Adrenal gland (tissue), 12 donors: ENCODE data around the gene TBX1. TPM values are rescaled to one million over a fixed set of nuclear protein-coding genes. Genes with fewer than 3 reads are reported as not detected.

Experiments used
- DNase-seq, 7 donors: peaks; one replicate each; pipeline ENCODE4 v3.0.0-alpha.2; 2019 to 2020
- H3K27ac ChIP-seq, 5 donors: fragments of 200-600 bp; sonication (generic) in 4 of 5; 1 replicate in 3 of 5; 2 replicates in 2 of 5; pipeline versions ENCODE4 v1.5.1 to v1.8.0; 2016 to 2020; ENCODE audit warnings: mild to moderate bottlenecking in 1 of 5
- H3K27me3 ChIP-seq: fragments of 200-600 bp; 2 replicates; pipeline ENCODE4 v1.8.0; 2021
- H3K36me3 ChIP-seq, 2 donors: fragments of 200-600 bp; replicated peaks in 1 of 2; 1 replicate in 1 of 2; 2 replicates in 1 of 2; pipeline versions ENCODE4 v1.5.1 to v1.8.0; 2018 to 2022
- H3K4me1 ChIP-seq, 2 donors: fragments of 200-600 bp; replicated peaks in 1 of 2; 1 replicate in 1 of 2; 2 replicates in 1 of 2; pipeline versions ENCODE4 v1.5.1 to v1.8.0; 2018 to 2021
- H3K4me3 ChIP-seq, 4 donors: fragments of 200-600 bp; sonication (generic) in 3 of 4; one replicate each; pipeline ENCODE4 v1.5.1; 2016 to 2018
- H3K9me3 ChIP-seq, 3 donors: fragments of 200-600 bp; sonication (generic) in 1 of 3; replicated peaks in 1 of 3; 1 replicate in 2 of 3; 2 replicates in 1 of 3; pipeline versions ENCODE4 v1.5.1 to v1.8.0; 2016 to 2021
- POLR2A ChIP-seq, 2 donors: fragments of 450-650 bp; IDR thresholded peaks; one replicate each; pipeline ENCODE4 v1.6.1; 2017; ENCODE audit warnings: antibody characterized with exemption in 2 of 2, mild to moderate bottlenecking in 2 of 2, moderate library complexity in 1 of 2
- WGBS, 4 donors: extraction: QIAGEN DNeasy Blood & Tissue Kit in 2 of 4; methylation state at CpG; one replicate each; pipeline versions ENCODE4 v1.1.5 to v1.1.7; 2013 to 2017; 5-methylcytosine and 5-hydroxymethylcytosine counted together
- intact Hi-C, 2 donors: fragments of 100-400 bp; cut with DNase I; formaldehyde crosslinking; loops; one replicate each; pipeline versions ENCODE4 v1.14.1 to v1.15.0; 2022 to 2023
- polyA plus RNA-seq, 3 donors: library from polyadenylated mRNA; stranded (reverse); fragments of 200-250 nt in 2 of 3; fragments of 350-450 nt in 1 of 3; fragmentation: Illumina TruSeq in 1 of 3; extraction: RNeasy Lipid Tissue Mini Kit (QIAGEN cat#74804) in 1 of 3; gene quantifications; one replicate each; pipeline ENCODE4 v1.2.3, GENCODE V29; 2013 to 2014
- total RNA-seq, 9 donors: library from RNA; depleted of rRNA in 4 of 9; stranded (reverse); fragments of >200 nt in 4 of 9; fragments of 120-200 nt in 1 of 9; fragmentation: NEBNext Ultra II Directional in 1 of 9; extraction: Animal tissue kit (Norgen Biotek cat#: 25700) in 1 of 9; gene quantifications; one replicate each; pipeline versions ENCODE4 v1.1.0 to v1.2.4, GENCODE V29; 2013 to 2023
- TF ChIP-seq, protein P1 (sequence below), 6 experiments: fragments of 450-650 bp in 4 of 6; fragments of 200-600 bp in 2 of 6; sonication (generic) in 1 of 6; IDR thresholded peaks; 1 replicate in 5 of 6; 2 replicates in 1 of 6; pipeline versions ENCODE4 v1.5.1 to v1.8.0; 2016 to 2021; ENCODE audit warnings: antibody characterized with exemption in 6 of 6, mild to moderate bottlenecking in 2 of 6, moderate library complexity in 1 of 6
- donor health status: healthy with polysubstance abuse.
- donor health status: Bipolar disorder and iron deficiency.
- donor health status: DM: yes; HTN: yes; CAD: no.
- donor health status: DM: no; HTN: no; CAD: no.
- donor health status: DM: no; HTN: no; CAD: no.
- donor health status: DM: yes; HTN: yes; CAD: no.

Gene TBX1
- total and polyA plus RNA-seq, 12 donors = 0.11 to 10.1 (median 1.1) TPM; not detected in 3

DNA sequence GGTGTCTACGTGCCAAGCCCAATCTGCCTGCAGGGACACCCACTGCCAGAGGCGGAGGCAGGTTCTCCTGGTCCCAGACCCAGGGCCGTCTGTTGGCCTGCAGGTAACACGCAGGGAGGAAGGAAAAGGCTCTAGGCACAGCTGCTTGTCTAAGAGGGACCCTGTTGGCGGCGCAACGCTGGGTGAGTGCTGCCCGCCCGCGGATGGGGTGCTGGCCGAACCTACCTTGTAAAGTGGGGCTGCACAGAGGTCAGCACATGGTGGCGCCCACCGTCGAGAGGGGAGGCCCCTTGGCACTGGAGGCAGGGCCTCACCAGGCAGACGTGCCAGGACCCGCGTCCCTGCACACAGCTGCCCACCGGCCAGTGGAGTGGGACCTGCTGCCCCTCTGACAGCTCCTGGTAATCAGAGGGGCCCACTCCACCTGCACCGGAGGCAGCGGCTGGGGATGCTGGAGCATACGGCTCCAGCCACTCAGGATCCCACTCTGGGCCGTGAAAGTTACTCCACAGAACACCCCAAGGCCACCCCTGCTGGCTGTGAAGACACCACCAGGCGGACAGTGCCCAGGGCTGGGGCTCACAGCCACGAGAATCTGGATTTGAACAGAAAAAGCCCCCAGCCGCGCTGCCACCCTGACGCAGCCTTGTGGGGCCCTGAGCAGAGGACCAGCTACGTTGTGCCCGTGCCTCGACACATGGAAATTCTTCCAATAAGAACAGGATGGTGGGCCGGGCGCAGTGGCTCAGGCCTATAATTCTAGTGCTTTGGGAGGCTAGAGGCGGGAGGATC is 24.0 kb downstream of the TBX1 start:
- TF ChIP-seq, protein P1, sequence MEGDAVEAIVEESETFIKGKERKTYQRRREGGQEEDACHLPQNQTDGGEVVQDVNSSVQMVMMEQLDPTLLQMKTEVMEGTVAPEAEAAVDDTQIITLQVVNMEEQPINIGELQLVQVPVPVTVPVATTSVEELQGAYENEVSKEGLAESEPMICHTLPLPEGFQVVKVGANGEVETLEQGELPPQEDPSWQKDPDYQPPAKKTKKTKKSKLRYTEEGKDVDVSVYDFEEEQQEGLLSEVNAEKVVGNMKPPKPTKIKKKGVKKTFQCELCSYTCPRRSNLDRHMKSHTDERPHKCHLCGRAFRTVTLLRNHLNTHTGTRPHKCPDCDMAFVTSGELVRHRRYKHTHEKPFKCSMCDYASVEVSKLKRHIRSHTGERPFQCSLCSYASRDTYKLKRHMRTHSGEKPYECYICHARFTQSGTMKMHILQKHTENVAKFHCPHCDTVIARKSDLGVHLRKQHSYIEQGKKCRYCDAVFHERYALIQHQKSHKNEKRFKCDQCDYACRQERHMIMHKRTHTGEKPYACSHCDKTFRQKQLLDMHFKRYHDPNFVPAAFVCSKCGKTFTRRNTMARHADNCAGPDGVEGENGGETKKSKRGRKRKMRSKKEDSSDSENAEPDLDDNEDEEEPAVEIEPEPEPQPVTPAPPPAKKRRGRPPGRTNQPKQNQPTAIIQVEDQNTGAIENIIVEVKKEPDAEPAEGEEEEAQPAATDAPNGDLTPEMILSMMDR (IDR thresholded peaks at IDR 0.05) = no peak
- TF ChIP-seq POLR2A (IDR thresholded peaks at IDR 0.05) = no peak
- no peaks in the 10 kb centered on the region for H3K9me3 ChIP-seq
- intact Hi-C loops = no loop called here
- DNase-seq = no peak
- no peaks in the 10 kb centered on the region for H3K36me3 ChIP-seq
- 93 to 98% (median 94%) methylated on average over 5 to 33 of the region's 33 CpGs for WGBS, 4 donors
- no peak overlapping the region for H3K27ac ChIP-seq
- H3K4me1 ChIP-seq = no peaks in the 10 kb centered on the region
- peaks cover 3% of the 10 kb centered on the region for H3K27me3 ChIP-seq
- no peak overlapping the region for H3K4me3 ChIP-seq

DNA sequence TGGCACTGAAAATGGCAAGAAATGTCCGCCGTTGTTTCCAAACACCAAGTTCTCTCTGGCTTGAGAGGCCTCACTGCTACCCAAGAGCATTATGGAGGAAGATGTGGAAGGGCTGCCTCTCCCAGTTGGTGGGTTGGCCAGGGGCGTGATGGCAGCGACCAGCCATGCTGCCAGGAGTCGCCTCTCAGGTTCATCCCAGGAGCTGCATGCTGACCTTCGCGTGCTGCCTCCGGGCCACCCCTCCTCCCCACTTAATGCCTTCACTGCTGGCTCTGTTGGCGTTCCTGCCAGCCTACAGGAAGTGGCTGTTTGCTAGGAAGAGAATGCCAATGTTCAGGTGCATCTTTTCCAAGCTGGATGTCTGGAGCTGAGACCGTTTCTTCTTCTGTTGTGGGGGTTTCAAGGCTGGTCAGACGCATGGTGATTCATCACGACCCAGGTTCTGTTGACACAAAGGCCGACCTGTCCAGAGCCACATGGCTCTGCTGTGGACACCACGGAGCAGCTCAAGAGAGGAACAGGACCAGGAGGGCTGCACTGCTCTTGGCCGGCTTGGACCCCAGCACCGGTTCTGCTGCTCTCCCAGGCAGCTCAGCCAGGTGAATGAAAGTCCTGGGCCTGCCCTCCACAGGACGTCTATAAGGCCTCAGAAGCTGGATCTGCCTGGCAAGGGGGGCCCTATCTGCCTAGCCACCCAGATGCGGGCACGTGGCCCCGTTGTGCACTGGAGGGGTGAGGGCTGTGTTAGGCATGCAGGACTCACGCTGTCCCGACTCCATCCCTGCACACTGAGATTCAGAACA is 25.1 kb downstream of the TBX1 start:
- no peaks in the 10 kb centered on the region for H3K36me3 ChIP-seq
- intact Hi-C loops = no loop called here
- no peaks in the 10 kb centered on the region for H3K4me1 ChIP-seq
- H3K9me3 ChIP-seq = no peaks in the 10 kb centered on the region
- TF ChIP-seq, protein P1 (IDR thresholded peaks at IDR 0.05) = no peak
- no peak for DNase-seq
- no peak overlapping the region for H3K27ac ChIP-seq
- 79 to 88% (median 81%) methylated on average over 11 to 22 of the region's 22 CpGs for WGBS, 4 donors
- no peak overlapping the region for H3K4me3 ChIP-seq
- peaks cover 3% of the 10 kb centered on the region for H3K27me3 ChIP-seq

DNA sequence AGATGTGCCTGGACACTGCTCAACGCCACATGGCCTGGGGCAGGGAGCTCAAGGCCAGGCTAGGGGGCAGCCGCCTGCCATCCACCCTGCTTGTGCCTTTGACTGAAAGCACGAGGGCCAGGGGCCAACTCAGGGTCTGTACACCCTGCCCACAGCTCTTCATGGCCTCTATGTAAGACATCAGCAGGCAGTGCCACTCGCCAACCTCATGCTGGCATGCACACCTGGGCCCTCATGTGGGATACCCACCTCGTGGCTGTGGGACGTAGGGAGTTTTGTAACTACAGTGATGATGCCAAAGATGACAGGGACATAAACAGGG is 25.6 kb downstream of the TBX1 start:
- TF ChIP-seq POLR2A (IDR thresholded peaks at IDR 0.05) = no peak
- TF ChIP-seq, protein P1 (IDR thresholded peaks at IDR 0.05) = no peak
- no peaks in the 10 kb centered on the region for H3K4me1 ChIP-seq
- H3K36me3 ChIP-seq = no peaks in the 10 kb centered on the region
- intact Hi-C loops = no loop called here
- 50 to 93% (median 83%) methylated on average over 2 to 6 of the region's 6 CpGs for WGBS, 4 donors
- no peak overlapping the region for H3K27ac ChIP-seq
- DNase-seq = no peak
- H3K4me3 ChIP-seq = no peak overlapping the region
- H3K27me3 ChIP-seq = peaks cover 3% of the 10 kb centered on the region
- no peaks in the 10 kb centered on the region for H3K9me3 ChIP-seq

DNA sequence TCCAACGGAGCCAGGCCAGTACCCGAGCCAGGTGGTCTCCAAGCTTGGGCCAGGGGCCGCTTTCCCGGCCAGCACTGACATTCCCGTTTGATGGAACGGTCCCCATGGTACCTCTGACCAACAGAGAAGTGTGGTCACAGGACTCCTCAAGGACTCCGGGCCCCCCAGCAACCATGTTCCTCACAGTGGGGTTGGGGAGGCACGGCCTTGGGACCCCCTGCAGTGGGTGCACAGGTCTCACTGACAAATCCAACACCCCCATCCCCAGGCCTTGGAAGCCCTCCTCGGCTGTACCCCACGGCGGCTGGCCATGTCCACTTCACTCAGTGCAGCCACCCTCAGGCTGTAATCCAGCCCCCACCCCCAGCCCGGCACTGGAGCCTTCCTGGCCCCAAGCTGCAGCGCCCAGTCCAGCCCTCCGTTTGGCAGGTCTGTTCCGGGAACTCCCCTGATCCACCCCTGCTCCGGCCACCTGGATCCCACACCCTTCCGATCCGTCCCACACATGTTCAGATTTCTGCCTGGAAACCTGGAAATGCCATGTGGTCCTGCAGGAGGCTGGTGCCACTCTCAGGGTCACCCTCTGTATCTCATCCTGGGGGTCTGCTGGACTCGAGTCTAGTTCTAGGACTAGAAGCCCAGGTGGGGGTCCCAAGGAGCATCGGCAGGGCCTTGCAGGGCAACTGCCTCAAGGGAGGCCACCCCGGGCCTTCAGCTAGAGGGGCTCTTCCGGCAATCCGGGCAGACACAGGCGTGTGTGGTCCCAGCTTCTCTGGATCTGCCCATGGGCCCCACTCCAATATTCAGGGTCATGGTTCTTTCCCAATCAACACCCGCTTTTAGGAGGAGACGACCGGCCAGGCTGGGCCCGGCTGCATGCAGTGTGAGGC is 26.6 kb downstream of the TBX1 start:
- 91 to 95% (median 95%) methylated on average over 8 to 28 of the region's 28 CpGs for WGBS, 4 donors
- DNase-seq = no peak
- Histone ChIP-seq H3K27ac (no peak overlapping the region), H3K4me3 (no peak overlapping the region), H3K4me1 (no peaks in the 10 kb centered on the region), H3K27me3 (no peaks in the 10 kb centered on the region), H3K36me3 (no peaks in the 10 kb centered on the region), H3K9me3 (no peaks in the 10 kb centered on the region)
- intact Hi-C loops = no loop called here
- TF ChIP-seq, protein P1 (IDR thresholded peaks at IDR 0.05) = no peak
- TF ChIP-seq POLR2A (IDR thresholded peaks at IDR 0.05) = no peak
